Brain microvascular endothelial cell (primary cell): ENCODE data around the gene GRIK4.

Experiments
- DNase-seq: peaks from one replicate; pipeline ENCODE4 v3.0.0-alpha.2; 2020
- H3K27ac ChIP-seq: fragments of 250-450 bp; sonication (Bioruptor Pico); 2 replicates; pipeline ENCODE4 v1.5.1; 2020; ENCODE audit warnings: mild to moderate bottlenecking, moderate library complexity
- H3K27me3 ChIP-seq: fragments of 250-450 bp; sonication (Bioruptor Pico); replicated peaks from 2 replicates; pipeline ENCODE4 v1.5.1; 2020; ENCODE audit warnings: mild to moderate bottlenecking
- H3K36me3 ChIP-seq: fragments of 250-450 bp; sonication (Bioruptor Pico); replicated peaks from 2 replicates; pipeline ENCODE4 v1.5.1; 2020; ENCODE audit warnings: mild to moderate bottlenecking
- H3K4me3 ChIP-seq: 2 replicates; pipeline ENCODE4 v1.5.1; 2011; ENCODE audit warnings: low read depth, mild to moderate bottlenecking, control low read depth, low read length, moderate library complexity
- in situ Hi-C: cut with HindIII; loops from 2 replicates; pipeline ENCODE4 v1.10.0; 2017; ENCODE audit warnings: low sequenced_read_pairs, low pct_ligation_motif_present
- TF ChIP-seq, protein P1 (sequence below): IDR thresholded peaks from 2 replicates; pipeline ENCODE4 v1.5.1; 2011; ENCODE audit warnings: low read depth, mild to moderate bottlenecking, moderate library complexity, low read length, control low read depth, inconsistent platforms; ENCODE audit errors: missing control alignments

The GRIK4 gene

DNA sequence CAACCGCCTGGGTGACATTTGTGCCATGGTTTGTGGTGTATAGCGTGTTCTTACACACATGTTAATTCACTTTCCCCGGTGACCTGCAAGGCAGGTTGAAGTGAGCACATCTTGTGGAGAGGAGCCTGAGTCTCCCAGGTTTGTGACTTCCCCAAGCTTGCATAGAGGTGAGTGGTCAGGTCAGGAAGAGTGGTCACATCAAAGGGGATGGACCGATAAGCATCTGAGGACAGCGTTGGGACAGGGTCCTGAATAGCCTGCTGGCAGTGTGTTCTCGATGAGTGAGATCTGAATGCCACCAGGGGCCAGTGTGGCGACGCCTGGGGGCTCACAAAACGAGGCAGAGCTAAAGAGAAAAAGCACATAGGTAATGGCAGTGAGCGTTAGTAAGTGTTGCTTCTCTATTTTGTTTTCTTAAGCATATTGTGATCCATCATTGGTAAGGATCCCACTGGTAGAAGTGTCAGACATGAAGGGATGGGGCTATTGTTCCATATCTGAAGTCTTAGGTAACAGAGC, 154.6 kb downstream of the GRIK4 start:
- in situ Hi-C loops, result no loop called here
- DNase-seq, result no peak

DNA sequence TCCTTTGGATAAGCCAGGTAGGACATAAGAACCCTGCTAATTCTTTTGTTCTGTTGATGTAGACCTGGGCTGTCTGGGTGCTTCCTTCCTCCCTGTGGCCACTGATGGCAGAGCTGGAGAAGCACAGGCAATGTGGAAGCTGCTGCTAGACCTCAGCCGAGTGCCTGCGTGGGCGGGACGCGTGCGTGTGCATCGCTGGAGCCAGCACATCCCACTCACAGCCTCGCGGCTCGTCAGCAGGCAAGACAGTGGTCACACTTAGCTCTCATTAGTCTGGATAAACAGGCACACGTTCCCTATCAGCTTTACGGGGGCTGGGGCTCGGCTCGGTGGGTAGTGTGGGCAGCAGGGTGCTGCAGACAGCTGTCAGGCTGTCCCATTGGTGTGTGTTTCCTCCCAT, 155.7 kb downstream of the GRIK4 start:
- H3K27me3 ChIP-seq, result peaks cover 2% of the 10 kb centered on the region
- in situ Hi-C loops, result no loop called here

More for the DNA sequence above, 154.6 kb downstream of the GRIK4 start:
- peaks cover 2% of the 10 kb centered on the region for H3K27me3 ChIP-seq
- H3K27ac ChIP-seq, result no peak overlapping the region
- no peak overlapping the region for H3K4me3 ChIP-seq
- TF ChIP-seq, protein P1, sequence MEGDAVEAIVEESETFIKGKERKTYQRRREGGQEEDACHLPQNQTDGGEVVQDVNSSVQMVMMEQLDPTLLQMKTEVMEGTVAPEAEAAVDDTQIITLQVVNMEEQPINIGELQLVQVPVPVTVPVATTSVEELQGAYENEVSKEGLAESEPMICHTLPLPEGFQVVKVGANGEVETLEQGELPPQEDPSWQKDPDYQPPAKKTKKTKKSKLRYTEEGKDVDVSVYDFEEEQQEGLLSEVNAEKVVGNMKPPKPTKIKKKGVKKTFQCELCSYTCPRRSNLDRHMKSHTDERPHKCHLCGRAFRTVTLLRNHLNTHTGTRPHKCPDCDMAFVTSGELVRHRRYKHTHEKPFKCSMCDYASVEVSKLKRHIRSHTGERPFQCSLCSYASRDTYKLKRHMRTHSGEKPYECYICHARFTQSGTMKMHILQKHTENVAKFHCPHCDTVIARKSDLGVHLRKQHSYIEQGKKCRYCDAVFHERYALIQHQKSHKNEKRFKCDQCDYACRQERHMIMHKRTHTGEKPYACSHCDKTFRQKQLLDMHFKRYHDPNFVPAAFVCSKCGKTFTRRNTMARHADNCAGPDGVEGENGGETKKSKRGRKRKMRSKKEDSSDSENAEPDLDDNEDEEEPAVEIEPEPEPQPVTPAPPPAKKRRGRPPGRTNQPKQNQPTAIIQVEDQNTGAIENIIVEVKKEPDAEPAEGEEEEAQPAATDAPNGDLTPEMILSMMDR, result no peak
- H3K36me3 ChIP-seq, result no peaks in the 10 kb centered on the region

DNA sequence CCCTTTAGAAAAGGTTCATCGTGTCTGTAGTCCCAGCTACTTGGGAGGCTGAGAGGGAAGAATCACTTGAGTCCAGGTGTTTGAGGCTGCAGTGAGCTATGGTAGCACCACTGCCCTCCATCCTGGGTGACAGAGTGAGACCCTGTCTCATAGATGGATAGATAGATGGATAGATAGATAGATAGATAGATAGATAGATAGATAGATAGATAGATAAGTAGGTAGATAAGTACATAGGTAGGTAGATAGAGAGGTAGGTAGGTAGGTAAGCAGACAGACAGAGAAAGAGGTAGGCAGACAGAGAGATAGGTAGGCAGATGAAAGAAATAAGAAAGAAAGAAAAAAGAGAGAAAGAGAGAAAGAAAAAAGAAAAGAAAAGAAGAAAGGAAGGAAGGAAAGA, 156.4 kb downstream of the GRIK4 start:
- TF ChIP-seq, protein P1, result no peak
- H3K27me3 ChIP-seq, result peaks cover 2% of the 10 kb centered on the region
- DNase-seq, result no peak
- H3K4me3 ChIP-seq, result no peak overlapping the region
- in situ Hi-C loops, result no loop called here
- H3K36me3 ChIP-seq, result no peaks in the 10 kb centered on the region
- no peak overlapping the region for H3K27ac ChIP-seq

More for the DNA sequence above, 155.7 kb downstream of the GRIK4 start:
- DNase-seq, result no peak
- no peaks in the 10 kb centered on the region for H3K36me3 ChIP-seq
- no peak overlapping the region for H3K27ac ChIP-seq
- TF ChIP-seq, protein P1, result no peak
- no peak overlapping the region for H3K4me3 ChIP-seq

DNA sequence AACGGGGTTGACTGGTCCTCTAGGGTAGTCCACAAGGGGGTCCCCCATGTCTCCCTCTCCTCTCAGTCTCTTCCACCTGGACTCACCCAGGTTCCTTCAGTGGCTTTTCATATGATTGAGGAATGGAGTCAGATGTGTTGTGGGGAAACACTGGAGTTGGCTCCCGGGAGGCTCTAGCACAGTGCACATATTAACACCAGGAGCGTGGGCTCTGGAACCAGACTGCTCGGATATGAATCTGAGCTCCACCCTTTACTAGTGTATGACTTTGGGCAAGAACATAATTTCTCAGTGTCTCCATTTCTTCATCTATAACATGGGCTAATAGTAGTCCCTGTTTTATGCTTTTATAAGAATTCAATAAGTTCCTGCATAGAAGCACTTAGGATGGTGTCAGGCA, 157.0 kb downstream of the GRIK4 start:
- H3K27me3 ChIP-seq, result peaks cover 2% of the 10 kb centered on the region
- TF ChIP-seq, protein P1, result no peak
- H3K36me3 ChIP-seq, result no peaks in the 10 kb centered on the region
- in situ Hi-C loops, result no loop called here
- H3K4me3 ChIP-seq, result no peak overlapping the region
- no peak overlapping the region for H3K27ac ChIP-seq
- DNase-seq, result no peak

DNA sequence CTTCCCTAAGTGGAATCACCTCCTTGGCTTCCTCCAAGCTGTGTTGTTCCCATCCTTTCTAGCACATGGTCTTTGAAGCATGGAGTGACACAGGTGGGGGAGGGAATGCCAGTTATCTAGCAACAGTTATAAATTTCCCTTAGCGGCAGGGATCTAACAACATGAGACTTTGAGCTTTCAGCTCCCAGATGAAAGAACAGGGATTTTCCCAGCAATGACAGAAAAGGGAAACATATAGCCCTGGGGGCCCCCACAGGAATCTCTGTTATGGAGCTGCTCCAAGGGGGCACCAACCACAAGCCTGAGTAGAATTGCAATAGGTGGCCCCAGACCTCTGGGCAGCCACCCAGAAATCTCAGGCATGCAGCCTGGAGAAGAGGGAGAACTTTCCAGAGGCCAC, 163.0 kb downstream of the GRIK4 start:
- Histone ChIP-seq H3K36me3 (no peaks in the 10 kb centered on the region), H3K4me3 (no peak overlapping the region), H3K27ac (no peak overlapping the region), H3K27me3 (no peaks in the 10 kb centered on the region)
- no peak for DNase-seq
- TF ChIP-seq, protein P1, result no peak
- in situ Hi-C loops, result no loop called here

DNA sequence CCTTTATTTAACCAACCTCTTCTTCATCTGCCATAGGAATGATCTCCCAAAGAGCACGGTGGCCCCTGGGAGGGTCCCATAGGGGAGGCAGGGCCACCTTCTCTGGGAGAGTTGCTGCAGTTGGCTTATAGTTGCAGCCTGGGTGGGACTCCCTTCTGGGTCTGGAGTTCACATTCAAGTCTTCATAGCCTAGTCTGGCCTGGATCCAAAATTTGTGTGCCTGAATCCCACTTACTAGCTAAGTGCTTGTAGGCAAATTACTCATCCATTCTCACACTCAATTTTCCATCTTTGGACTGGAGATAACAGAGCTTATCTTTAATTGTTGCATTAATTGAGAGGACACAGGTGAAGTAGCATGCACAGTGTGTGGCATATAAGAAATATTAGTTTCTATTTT, 163.6 kb downstream of the GRIK4 start:
- Histone ChIP-seq H3K27me3 (no peaks in the 10 kb centered on the region), H3K36me3 (no peaks in the 10 kb centered on the region), H3K4me3 (no peak overlapping the region), H3K27ac (no peak overlapping the region)
- no peak for DNase-seq
- TF ChIP-seq, protein P1, result no peak
- in situ Hi-C loops, result loop anchor here (25.0 kb wide), 1 partner anchor 163 kb away; the partner anchor contains the start of gene GRIK4
